SKM-1 treated with dmso at 0.1 percent for 144 hours (cell line): Measurements from ENCODE around the gene ALPK3.

ENCODE experiments used
- DNase-seq: peaks from one replicate; lab custom pipeline; 2025; ENCODE audit not compliant: unreplicated experiment; lab: John Stamatoyannopoulos, UW

ALPK3 gene

DNA sequence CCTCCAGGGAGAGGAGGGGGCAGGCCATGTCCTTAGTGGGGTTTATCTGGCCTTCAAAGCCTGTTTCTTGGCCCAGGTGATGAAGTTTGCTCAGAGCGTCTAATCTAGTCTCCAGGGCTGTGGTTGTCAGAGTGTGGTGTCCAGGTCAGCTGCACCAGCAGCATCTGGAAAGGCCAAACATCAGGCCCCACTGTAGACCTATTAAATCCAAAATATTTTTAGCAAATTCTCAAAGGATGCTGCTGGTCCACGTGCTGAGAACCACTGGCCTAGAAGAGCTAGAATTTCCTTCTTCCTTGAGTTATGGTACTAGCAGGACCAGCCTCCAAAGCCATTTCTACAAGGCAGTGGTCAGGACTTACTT is 96.2 kb downstream of the ALPK3 start:
- DNase-seq = no peak

DNA sequence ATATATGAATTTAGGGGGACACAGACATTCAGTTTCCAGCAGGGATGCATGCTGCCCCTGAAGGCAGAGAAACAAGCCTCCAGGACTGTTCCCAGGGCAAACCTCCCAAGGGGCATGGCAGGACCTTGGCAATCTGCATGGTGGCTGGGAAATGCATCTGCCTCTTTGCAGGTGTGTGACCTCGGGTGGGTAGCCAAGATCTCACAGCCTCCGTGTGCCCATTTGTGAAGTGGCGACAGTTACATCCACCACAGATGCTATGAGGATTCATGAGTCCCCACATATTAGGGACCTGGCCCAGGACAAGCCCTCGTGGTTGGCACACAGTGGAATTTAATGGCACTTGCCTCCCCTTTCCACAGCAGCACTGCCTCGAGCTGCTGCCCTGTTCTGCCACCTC is 97.2 kb downstream of the ALPK3 start:
- no peak for DNase-seq

DNA sequence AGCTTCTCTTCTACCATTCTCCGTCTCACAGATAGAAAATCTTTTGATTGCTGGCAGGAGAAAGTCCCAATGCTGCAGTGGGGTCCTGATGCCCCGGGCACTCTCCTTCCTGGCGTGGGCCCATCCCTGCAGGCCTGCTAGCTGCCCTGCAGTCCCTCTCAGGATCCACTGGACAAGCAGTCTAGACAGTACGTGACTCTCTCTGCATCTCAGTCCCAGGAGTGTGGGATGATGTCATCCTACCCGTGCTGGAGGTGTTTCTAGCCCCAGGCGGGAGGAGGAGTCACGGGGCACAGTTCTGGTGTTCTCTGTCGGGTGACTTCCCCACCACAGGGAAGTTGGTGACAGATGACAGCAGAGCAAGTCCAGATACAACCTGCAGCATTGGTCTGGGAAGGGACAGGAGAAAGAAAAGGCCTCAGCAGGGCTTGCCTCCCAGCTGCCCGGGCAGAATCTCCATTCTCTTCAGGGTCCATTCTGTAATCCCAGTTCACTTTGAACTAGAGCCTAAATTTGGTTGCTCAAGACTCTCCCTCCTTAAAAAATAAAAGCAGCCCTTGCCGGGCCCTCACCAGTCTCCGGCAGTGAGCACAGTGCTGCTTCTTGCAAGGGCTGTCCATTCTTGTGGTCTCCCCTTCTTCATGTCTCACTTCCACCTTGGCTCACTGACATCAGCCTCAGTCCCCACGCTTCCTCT is 97.9 kb downstream of the ALPK3 start:
- DNase-seq = peak; percentile 84

GRCh38 chr15:84915606-84915958 is 98.4 kb downstream of the ALPK3 start:
- no peak for DNase-seq

DNA sequence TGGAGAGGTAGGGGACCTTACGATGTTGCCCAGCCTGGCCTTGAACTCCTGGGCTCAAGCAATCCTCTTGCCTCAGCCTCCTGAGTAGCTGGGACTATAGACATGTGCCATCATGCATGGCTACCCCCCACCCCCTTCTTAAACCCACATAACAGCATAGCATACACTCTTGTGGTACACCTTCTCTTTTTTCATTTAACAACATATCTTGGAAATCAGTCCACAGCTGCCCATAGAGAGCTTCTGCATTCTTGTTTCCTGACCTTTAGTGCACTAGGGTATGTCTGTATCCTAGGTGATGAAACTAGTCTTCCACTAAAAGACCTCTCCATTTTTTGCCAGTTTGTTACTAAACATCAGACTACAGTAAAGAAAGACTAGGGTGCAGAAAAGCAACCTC is 100.3 kb downstream of the ALPK3 start:
- DNase-seq = peak; percentile 28

- DNase-seq = no peak
Observed at GRCh38 chr15:84919106-84919667, 102.0 kb downstream of the ALPK3 start.

GRCh38 chr15:84921121-84921520 is 104.0 kb downstream of the ALPK3 start:
- no peak for DNase-seq

GRCh38 chr15:84922530-84922929 is 105.4 kb downstream of the ALPK3 start:
- no peak for DNase-seq
